H9 (cell line): ENCODE data around the gene NCKAP5. TPM values are rescaled to one million over a fixed set of nuclear protein-coding genes. Genes with fewer than 3 reads are reported as not detected.

Experiments used
- DNase-seq: peaks from one replicate; pipeline ENCODE4 v3.0.0-alpha.2; 2017
- H2AFZ ChIP-seq: one replicate; pipeline ENCODE4 v1.6.1; 2013; ENCODE audit warnings: mild to moderate bottlenecking, low read length, control low read depth, moderate library complexity
- H2AK5ac ChIP-seq: 2 replicates; pipeline ENCODE4 v1.6.1; 2013; ENCODE audit warnings: low read length, control low read depth, mixed read lengths; ENCODE audit not compliant: insufficient read length
- H2BK120ac ChIP-seq: one replicate; pipeline ENCODE4 v1.6.1; 2013; ENCODE audit warnings: low read depth, mild to moderate bottlenecking, low read length, control low read depth, inconsistent platforms; ENCODE audit not compliant: poor library complexity, severe bottlenecking
- H2BK12ac ChIP-seq: 2 replicates; pipeline ENCODE4 v1.6.1; 2013; ENCODE audit warnings: low read length, control low read depth, mixed read lengths, low read depth; ENCODE audit not compliant: insufficient read length
- H2BK15ac ChIP-seq: 2 replicates; pipeline ENCODE4 v1.6.1; 2013; ENCODE audit warnings: low read depth, low read length, control low read depth
- H2BK20ac ChIP-seq: one replicate; pipeline ENCODE4 v1.6.1; 2013; ENCODE audit warnings: low read depth, mild to moderate bottlenecking, low read length, control low read depth, inconsistent platforms; ENCODE audit not compliant: poor library complexity, severe bottlenecking
- H2BK5ac ChIP-seq: 2 replicates; pipeline ENCODE4 v1.6.1; 2013; ENCODE audit warnings: low read length, control low read depth, mixed read lengths; ENCODE audit not compliant: insufficient read length
- H3K14ac ChIP-seq: 2 replicates; pipeline ENCODE4 v1.6.1; 2013; ENCODE audit warnings: low read length, control low read depth; ENCODE audit not compliant: insufficient read depth
- H3K18ac ChIP-seq: 2 replicates; pipeline ENCODE4 v1.6.1; 2013; ENCODE audit warnings: low read depth, mild to moderate bottlenecking, mixed read lengths, low read length, control low read depth; ENCODE audit not compliant: insufficient read length
- H3K23ac ChIP-seq: 2 replicates; pipeline ENCODE4 v1.6.1; 2013; ENCODE audit warnings: low read length, control low read depth, mixed read lengths, low read depth; ENCODE audit not compliant: insufficient read length
- H3K23me2 ChIP-seq: 2 replicates; pipeline ENCODE4 v1.6.1; 2013; ENCODE audit warnings: low read depth, mild to moderate bottlenecking, mixed read lengths, low read length, control low read depth; ENCODE audit not compliant: insufficient read length, poor library complexity, severe bottlenecking
- H3K27ac ChIP-seq: 2 replicates; pipeline ENCODE4 v1.5.1; 2013; ENCODE audit warnings: low read length, control low read depth, mixed read lengths, low read depth; ENCODE audit not compliant: insufficient read length
- H3K27me3 ChIP-seq: 2 replicates; pipeline ENCODE4 v1.6.1; 2013; ENCODE audit warnings: low read length, control low read depth, inconsistent platforms; ENCODE audit not compliant: insufficient read depth
- H3K4ac ChIP-seq: 2 replicates; pipeline ENCODE4 v1.6.1; 2013; ENCODE audit warnings: low read depth, mild to moderate bottlenecking, control low read depth, inconsistent platforms, low read length, moderate library complexity
- H3K4me1 ChIP-seq: 2 replicates; pipeline ENCODE4 v1.6.1; 2013; ENCODE audit warnings: low read length, control low read depth, inconsistent platforms; ENCODE audit not compliant: insufficient read depth
- H3K4me2 ChIP-seq: 2 replicates; pipeline ENCODE4 v1.6.1; 2013; ENCODE audit warnings: low read length, control low read depth, mixed read lengths; ENCODE audit not compliant: insufficient read length, insufficient read depth
- H3K56ac ChIP-seq: 2 replicates; pipeline ENCODE4 v1.6.1; 2013; ENCODE audit warnings: low read depth, mild to moderate bottlenecking, mixed read lengths, low read length, control low read depth; ENCODE audit not compliant: insufficient read length
- H3K79me1 ChIP-seq: 2 replicates; pipeline ENCODE4 v1.6.1; 2013; ENCODE audit warnings: low read depth, mild to moderate bottlenecking, moderate library complexity, low read length, control low read depth, inconsistent platforms; ENCODE audit not compliant: insufficient read depth, poor library complexity, severe bottlenecking
- H3K79me2 ChIP-seq: 2 replicates; pipeline ENCODE4 v1.6.1; 2013; ENCODE audit warnings: low read length, control low read depth, inconsistent platforms; ENCODE audit not compliant: insufficient read depth
- H3K9ac ChIP-seq: 2 replicates; pipeline ENCODE4 v1.6.1; 2013; ENCODE audit warnings: low read length, control low read depth, mixed read lengths; ENCODE audit not compliant: insufficient read length; ENCODE audit errors: extremely low read depth
- H3K9me3 ChIP-seq: one replicate; pipeline ENCODE4 v1.6.1; 2013; ENCODE audit warnings: low read depth, low read length, inconsistent platforms; ENCODE audit not compliant: control insufficient read depth
- H3T11ph ChIP-seq: one replicate; pipeline ENCODE4 v1.6.1; 2013; ENCODE audit warnings: mild to moderate bottlenecking, low read length, control low read depth, inconsistent platforms
- H4K20me1 ChIP-seq: one replicate; pipeline ENCODE4 v1.6.1; 2013; ENCODE audit not compliant: control insufficient read depth, insufficient read length, insufficient read depth
- H4K5ac ChIP-seq: 2 replicates; pipeline ENCODE4 v1.6.1; 2013; ENCODE audit warnings: low read depth, mild to moderate bottlenecking, mixed read lengths, low read length, control low read depth; ENCODE audit not compliant: insufficient read length
- H4K8ac ChIP-seq: replicated peaks from 2 replicates; pipeline ENCODE4 v1.6.1; 2013; ENCODE audit warnings: low read length, control low read depth, mixed read lengths, low read depth; ENCODE audit not compliant: insufficient read length
- H4K91ac ChIP-seq: 2 replicates; pipeline ENCODE4 v1.6.1; 2013; ENCODE audit warnings: low read depth, mild to moderate bottlenecking, moderate library complexity, mixed read lengths, low read length, control low read depth; ENCODE audit not compliant: insufficient read length
- H3K27ac Mint-ChIP-seq, 3 experiments: 2 replicates in 2 of 3; 3 replicates in 1 of 3; pipeline ENCODE4 v1.8.0; 2020 to 2021; ENCODE audit warnings: mixed read lengths in 3 of 3, mild to moderate bottlenecking in 1 of 3, moderate library complexity in 1 of 3
- H3K27me3 Mint-ChIP-seq: 2 replicates; pipeline ENCODE4 v1.8.0; 2021; ENCODE audit warnings: low read depth, mild to moderate bottlenecking, moderate library complexity, mixed read lengths
- H3K36me3 Mint-ChIP-seq, 3 experiments: 2 replicates in 2 of 3; 3 replicates in 1 of 3; pipeline ENCODE4 v1.8.0; 2020 to 2021; ENCODE audit warnings: low read depth in 3 of 3, mixed read lengths in 3 of 3; ENCODE audit not compliant: insufficient read depth in 1 of 3
- H3K4me1 Mint-ChIP-seq, 2 experiments: 2 replicates each; pipeline ENCODE4 v1.8.0; 2020; ENCODE audit warnings: mixed read lengths in 2 of 2
- H3K4me3 Mint-ChIP-seq, 2 experiments: 2 replicates in 1 of 2; 3 replicates in 1 of 2; pipeline ENCODE4 v1.8.0; 2020 to 2021; ENCODE audit warnings: mild to moderate bottlenecking in 2 of 2, mixed read lengths in 2 of 2, moderate library complexity in 1 of 2
- H3K9me3 Mint-ChIP-seq, 2 experiments: 2 replicates in 1 of 2; 3 replicates in 1 of 2; pipeline ENCODE4 v1.8.0; 2020; ENCODE audit warnings: mild to moderate bottlenecking in 2 of 2, mixed read lengths in 2 of 2, moderate library complexity in 1 of 2
- CTCF ChIP-seq: fragments of 200-600 bp; sonication (generic); conservative IDR thresholded peaks from 3 replicates; pipeline ENCODE4 v1.8.0; 2021; ENCODE audit warnings: antibody characterized with exemption, mild to moderate bottlenecking
- WGBS: extraction: QIAGEN DNeasy Blood & Tissue Kit; methylation state at CpG from one replicate; pipeline ENCODE4 v1.1.7; 2013; ENCODE audit warnings: missing lambda C conversion rate, low lambda C conversion rate, mixed read lengths; ENCODE audit not compliant: insufficient read length; ENCODE audit errors: extremely low coverage; 5-methylcytosine and 5-hydroxymethylcytosine counted together
- total RNA-seq: library from RNA; stranded (reverse); gene quantifications from 2 replicates; pipeline ENCODE4 v1.2.1, GENCODE V29; 2021

NCKAP5 gene
- total RNA-seq, 1 experiment from 2014 or later: 0.26 TPM

- Histone ChIP-seq H3K4me2 (no peak overlapping the region), H3K56ac (no peak overlapping the region), H3K4ac (no peak overlapping the region), H3K79me1 (no peaks in the 10 kb centered on the region), H3K23me2 (no peaks in the 10 kb centered on the region), H3K9ac (no peak overlapping the region), H2BK5ac (no peak overlapping the region), H4K91ac (no peak overlapping the region), H3K23ac (no peak overlapping the region), H3K27ac (no peak overlapping the region), H2BK20ac (no peak overlapping the region), H3K14ac (no peak overlapping the region), H3K27me3 (no peaks in the 10 kb centered on the region), H3K79me2 (no peaks in the 10 kb centered on the region), H3K18ac (no peak overlapping the region), H4K8ac (no peak overlapping the region), H4K20me1 (no peaks in the 10 kb centered on the region), H2AK5ac (no peak overlapping the region), H3K9me3 (no peaks in the 10 kb centered on the region), H3T11ph (no peak overlapping the region), H2BK120ac (no peak overlapping the region), H2AFZ (peak overlapping the region; percentile 23), H3K4me1 (peaks cover 4% of the 10 kb centered on the region; the same call in 1 of the 2 replicates), H2BK15ac (no peak overlapping the region), H4K5ac (no peak overlapping the region), H2BK12ac (no peak overlapping the region)
- peaks cover 7% of the 10 kb centered on the region in 2 experiments; a peak in 4 of 5 replicates for H3K9me3 Mint-ChIP-seq
- no peak for TF ChIP-seq CTCF
- peaks cover 0 to 9% (median 2%) of the 10 kb centered on the region in 3 experiments; a peak in 2 of 7 replicates for H3K36me3 Mint-ChIP-seq
- peaks cover 0 to 7% of the 10 kb centered on the region in 2 experiments; a peak in 3 of 4 replicates for H3K4me1 Mint-ChIP-seq
- WGBS: no CpG with 5 or more reads among the region's 3 CpGs
- H3K27ac Mint-ChIP-seq: no peak overlapping the region; a peak in 3 of 7 replicates
- no peak overlapping the region for H3K4me3 Mint-ChIP-seq
- no peaks in the 10 kb centered on the region for H3K27me3 Mint-ChIP-seq
- DNase-seq: no peak
Measured at GRCh38 chr2:132830321-132830827, 737.9 kb downstream of the NCKAP5 start.
